CD14-positive monocyte (primary cell): Measurements from ENCODE around the gene SPEN. TPM values are rescaled to one million over a fixed set of nuclear protein-coding genes. Genes with fewer than 3 reads are reported as not detected.

Experiments
- DNase-seq, 3 donors: peaks; one replicate each; pipeline ENCODE4 v3.0.0-alpha.2; 2011 to 2022
- H2AFZ ChIP-seq: 2 replicates; pipeline ENCODE4 v1.6.0; 2012; ENCODE audit warnings: mild to moderate bottlenecking, low read depth, low read length, inconsistent platforms; ENCODE audit not compliant: insufficient read depth, poor library complexity, severe bottlenecking
- H3K27ac ChIP-seq, 2 donors: 1 replicate in 1 of 2; 2 replicates in 1 of 2; pipeline ENCODE4 v1.5.1; 2012 to 2013; ENCODE audit warnings: low read length in 2 of 2, control low read depth in 1 of 2, inconsistent platforms in 1 of 2, low read depth in 1 of 2, mild to moderate bottlenecking in 1 of 2
- H3K27me3 ChIP-seq, 2 donors: one replicate each; pipeline versions ENCODE4 v1.6.0 to v1.6.1; 2011 to 2013; ENCODE audit warnings: low read length in 2 of 2; ENCODE audit not compliant: control insufficient read depth in 2 of 2, insufficient read depth in 2 of 2
- H3K36me3 ChIP-seq, 2 donors: replicated peaks in 1 of 2; 1 replicate in 1 of 2; 2 replicates in 1 of 2; pipeline versions ENCODE4 v1.5.1 to v1.6.1; 2012 to 2013; ENCODE audit warnings: low read length in 2 of 2, control low read depth in 1 of 2, inconsistent platforms in 1 of 2, mild to moderate bottlenecking in 1 of 2; ENCODE audit not compliant: insufficient read depth in 2 of 2, control insufficient read depth in 1 of 2
- H3K4me1 ChIP-seq, 2 donors: 1 replicate in 1 of 2; 2 replicates in 1 of 2; pipeline versions ENCODE4 v1.5.1 to v1.6.1; 2012 to 2013; ENCODE audit warnings: low read length in 2 of 2, control low read depth in 1 of 2, inconsistent platforms in 1 of 2, mild to moderate bottlenecking in 1 of 2, moderate library complexity in 1 of 2; ENCODE audit not compliant: insufficient read depth in 2 of 2, control insufficient read depth in 1 of 2
- H3K4me2 ChIP-seq: replicated peaks from 2 replicates; pipeline ENCODE3; 2012; ENCODE audit warnings: low read length, moderate library complexity, mild to moderate bottlenecking; ENCODE audit not compliant: poor library complexity, severe bottlenecking; ENCODE audit errors: extremely low read depth
- H3K4me3 ChIP-seq, 3 experiments: fragments of 200-600 bp in 1 of 3; sonication (generic) in 1 of 3; replicated peaks in 1 of 3; 1 replicate in 2 of 3; 2 replicates in 1 of 3; pipeline ENCODE4 v1.5.1; 2011 to 2013; ENCODE audit warnings: low read length in 3 of 3, mild to moderate bottlenecking in 3 of 3, control low read depth in 2 of 3, low read depth in 2 of 3, inconsistent platforms in 1 of 3, moderate library complexity in 1 of 3
- H3K79me2 ChIP-seq: 2 replicates; pipeline ENCODE4 v1.6.0; 2012; ENCODE audit warnings: mild to moderate bottlenecking, control low read depth, inconsistent platforms, low read length, moderate library complexity; ENCODE audit not compliant: insufficient read depth
- H3K9ac ChIP-seq: 2 replicates; pipeline ENCODE4 v1.6.0; 2017; ENCODE audit warnings: low read length, mild to moderate bottlenecking; ENCODE audit not compliant: insufficient read depth, poor library complexity, severe bottlenecking
- H3K9me3 ChIP-seq, 2 donors: replicated peaks in 1 of 2; 1 replicate in 1 of 2; 2 replicates in 1 of 2; pipeline versions ENCODE4 v1.5.1 to v1.6.1; 2012 to 2013; ENCODE audit warnings: low read length in 2 of 2, control low read depth in 1 of 2; ENCODE audit not compliant: control insufficient read depth in 1 of 2, insufficient read depth in 1 of 2
- H4K20me1 ChIP-seq: 2 replicates; pipeline ENCODE4 v1.6.0; 2012; ENCODE audit warnings: mild to moderate bottlenecking, low read length, control low read depth, moderate library complexity; ENCODE audit not compliant: insufficient read depth
- H3K27ac Mint-ChIP-seq, 7 donors: one replicate each; pipeline ENCODE4 v1.8.0; 2020; ENCODE audit warnings: mild to moderate bottlenecking in 7 of 7, mixed read lengths in 7 of 7, moderate library complexity in 6 of 7, inconsistent platforms in 2 of 7
- H3K27me3 Mint-ChIP-seq, 3 donors: one replicate each; pipeline ENCODE4 v1.8.0; 2021 to 2022; ENCODE audit warnings: low read depth in 3 of 3, mild to moderate bottlenecking in 3 of 3, mixed read lengths in 3 of 3, moderate library complexity in 3 of 3, inconsistent platforms in 1 of 3
- H3K36me3 Mint-ChIP-seq, 2 donors: one replicate each; pipeline ENCODE4 v1.8.0; 2020; ENCODE audit warnings: mixed read lengths in 2 of 2, inconsistent platforms in 1 of 2, mild to moderate bottlenecking in 1 of 2
- H3K4me1 Mint-ChIP-seq: one replicate; pipeline ENCODE4 v1.8.0; 2020; ENCODE audit warnings: mild to moderate bottlenecking, mixed read lengths
- H3K4me3 Mint-ChIP-seq, 2 donors: one replicate each; pipeline ENCODE4 v1.8.0; 2020; ENCODE audit warnings: mild to moderate bottlenecking in 2 of 2, mixed read lengths in 2 of 2, moderate library complexity in 1 of 2
- H3K9me3 Mint-ChIP-seq, 7 donors: one replicate each; pipeline ENCODE4 v1.8.0; 2020 to 2022; ENCODE audit warnings: mixed read lengths in 7 of 7, mild to moderate bottlenecking in 6 of 7, moderate library complexity in 6 of 7, inconsistent platforms in 2 of 7
- WGBS: methylation state at CpG from one replicate; pipeline ENCODE4 v1.1.5; 2013; ENCODE audit warnings: missing lambda C conversion rate; ENCODE audit not compliant: insufficient coverage; 5-methylcytosine and 5-hydroxymethylcytosine counted together
- intact Hi-C, 2 donors: fragments of 100-400 bp; cut with micrococcal nuclease; formaldehyde crosslinking; loops; one replicate each; pipeline versions ENCODE4 v1.15.0 to v1.15.1; 2023
- polyA plus RNA-seq, 3 donors: library from polyadenylated mRNA; depleted of rRNA in 1 of 3; unstranded in 2 of 3; stranded (reverse) in 1 of 3; fragments of 300-500 nt in 2 of 3; fragments of >200 nt in 1 of 3; fragmentation: Illumina TruSeq in 2 of 3; gene quantifications; 1 replicate in 2 of 3; 2 replicates in 1 of 3; pipeline ENCODE4 v1.2.3, GENCODE V29; 2012 to 2021
- TF ChIP-seq, protein P1 (sequence below): fragments of 200-600 bp; IDR thresholded peaks from one replicate; pipeline ENCODE4 v1.8.0; 2022; ENCODE audit warnings: antibody characterized with exemption, mild to moderate bottlenecking

The SPEN gene
- polyA plus RNA-seq, 3 donors, result 3.1 to 30.9 (median 6.1) TPM

DNA sequence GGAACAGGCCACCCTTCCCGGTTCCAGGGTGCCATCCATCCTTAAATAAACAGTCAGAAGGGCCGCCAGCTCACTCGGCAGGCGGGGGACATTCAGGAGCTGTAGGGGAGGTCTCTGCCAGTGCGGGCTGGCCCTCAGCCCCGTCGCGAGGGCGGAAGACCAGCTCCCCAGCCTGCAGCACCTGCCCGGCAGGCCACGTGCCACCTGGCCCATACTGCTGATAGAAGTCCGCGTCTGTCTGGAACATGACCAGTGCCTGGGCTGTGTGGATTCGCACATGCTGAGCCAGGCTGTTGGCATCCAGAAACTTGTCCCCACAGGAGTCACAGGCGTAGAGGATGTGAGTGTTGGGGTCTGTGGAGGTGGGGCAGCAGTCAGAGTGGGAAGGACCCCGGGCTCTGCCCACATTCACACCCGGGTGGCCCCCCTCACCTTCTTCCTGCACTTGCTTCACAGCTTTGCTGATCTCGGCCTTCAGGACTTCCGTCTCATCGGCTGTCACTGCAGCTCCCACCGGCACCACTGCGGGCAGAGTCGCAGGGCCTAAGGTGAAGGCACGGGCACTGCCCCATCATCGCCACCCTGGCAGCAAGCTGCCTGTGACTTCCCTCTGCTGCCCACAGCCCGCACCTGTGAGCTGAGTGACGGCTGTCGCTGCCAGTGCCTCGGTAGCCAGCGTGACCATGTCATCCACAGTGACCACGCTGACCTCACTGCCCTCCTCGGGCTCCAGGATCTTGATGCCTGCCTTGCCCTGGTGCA, 94.6 kb downstream of the SPEN start:
- Mint-ChIP-seq H3K27ac (peak overlapping the region in 5 of 7 donors; percentile 35 to 82 (median 65)), H3K36me3 (peaks cover 78 to 98% of the 10 kb centered on the region in 2 donors), H3K4me3 (no peak overlapping the region), H3K9me3 (no peaks in the 10 kb centered on the region), H3K4me1 (peaks cover 4% of the 10 kb centered on the region), H3K27me3 (peaks cover 0 to 4% (median 0%) of the 10 kb centered on the region in 3 donors)
- H3K4me3 ChIP-seq, result no peak overlapping the region
- H4K20me1 ChIP-seq, result peaks cover 93% of the 10 kb centered on the region
- TF ChIP-seq, protein P1, sequence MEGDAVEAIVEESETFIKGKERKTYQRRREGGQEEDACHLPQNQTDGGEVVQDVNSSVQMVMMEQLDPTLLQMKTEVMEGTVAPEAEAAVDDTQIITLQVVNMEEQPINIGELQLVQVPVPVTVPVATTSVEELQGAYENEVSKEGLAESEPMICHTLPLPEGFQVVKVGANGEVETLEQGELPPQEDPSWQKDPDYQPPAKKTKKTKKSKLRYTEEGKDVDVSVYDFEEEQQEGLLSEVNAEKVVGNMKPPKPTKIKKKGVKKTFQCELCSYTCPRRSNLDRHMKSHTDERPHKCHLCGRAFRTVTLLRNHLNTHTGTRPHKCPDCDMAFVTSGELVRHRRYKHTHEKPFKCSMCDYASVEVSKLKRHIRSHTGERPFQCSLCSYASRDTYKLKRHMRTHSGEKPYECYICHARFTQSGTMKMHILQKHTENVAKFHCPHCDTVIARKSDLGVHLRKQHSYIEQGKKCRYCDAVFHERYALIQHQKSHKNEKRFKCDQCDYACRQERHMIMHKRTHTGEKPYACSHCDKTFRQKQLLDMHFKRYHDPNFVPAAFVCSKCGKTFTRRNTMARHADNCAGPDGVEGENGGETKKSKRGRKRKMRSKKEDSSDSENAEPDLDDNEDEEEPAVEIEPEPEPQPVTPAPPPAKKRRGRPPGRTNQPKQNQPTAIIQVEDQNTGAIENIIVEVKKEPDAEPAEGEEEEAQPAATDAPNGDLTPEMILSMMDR, result no peak
- no peaks in the 10 kb centered on the region for H3K27me3 ChIP-seq
- no peak overlapping the region for H3K4me2 ChIP-seq
- H3K4me1 ChIP-seq, result no peaks in the 10 kb centered on the region
- DNase-seq, result no peak
- peaks cover under 1% of the 10 kb centered on the region for H3K79me2 ChIP-seq
- intact Hi-C loops, result loop anchor here in 1 of 2 donors (5.0 kb wide), 1 partner anchor 50 kb away; no protein-coding TSS in a partner anchor
- peaks cover 96 to 100% of the 10 kb centered on the region in 2 donors for H3K36me3 ChIP-seq
- 95% methylated on average over 29 of the region's 32 CpGs for WGBS
- peak overlapping the region in 1 of 2 donors; percentile 58 for H3K27ac ChIP-seq
- no peak overlapping the region for H2AFZ ChIP-seq
- H3K9ac ChIP-seq, result no peak overlapping the region
- H3K9me3 ChIP-seq, result no peaks in the 10 kb centered on the region

DNA sequence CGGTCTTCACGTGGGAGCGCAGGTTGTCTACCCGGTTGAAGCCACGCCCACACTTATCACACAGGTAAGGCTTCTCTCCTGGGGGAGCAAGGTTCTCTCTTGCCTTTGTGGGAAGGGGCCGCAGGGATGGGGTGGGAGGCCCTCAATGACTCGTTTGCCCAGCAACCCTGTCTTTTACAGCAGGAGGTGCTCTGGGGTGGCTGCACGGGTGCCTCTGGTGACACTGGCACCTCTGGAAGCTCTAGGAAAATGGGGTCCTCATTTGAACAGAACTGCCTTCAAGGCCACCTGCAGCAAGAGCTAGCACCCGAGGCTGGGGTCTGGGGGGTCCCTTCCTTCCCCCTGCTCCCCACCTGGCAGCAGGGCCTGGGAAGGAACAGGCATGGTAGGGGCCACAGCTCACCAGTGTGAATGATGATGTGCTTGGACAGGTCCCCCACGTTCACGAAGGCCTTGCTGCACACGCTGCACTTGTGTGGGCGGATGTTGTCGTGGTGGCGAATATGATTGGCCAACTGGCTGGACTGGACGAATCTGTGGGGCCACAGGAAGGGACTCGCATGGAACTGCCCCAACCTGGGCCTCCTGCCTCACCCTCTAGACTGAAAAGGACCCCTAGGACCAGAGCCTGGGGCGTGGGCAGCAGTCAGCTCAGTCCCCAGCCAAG, 95.3 kb downstream of the SPEN start:
- Histone ChIP-seq H3K4me3 (no peak overlapping the region), H3K79me2 (peaks cover 7% of the 10 kb centered on the region), H4K20me1 (peaks cover 93% of the 10 kb centered on the region), H3K27ac (peak overlapping the region in 1 of 2 donors; percentile 31), H3K4me2 (no peak overlapping the region), H3K4me1 (peaks cover 0 to 3% of the 10 kb centered on the region in 2 donors), H3K9me3 (no peaks in the 10 kb centered on the region), H3K9ac (no peak overlapping the region), H3K36me3 (peaks cover 95 to 100% of the 10 kb centered on the region in 2 donors), H2AFZ (no peak overlapping the region), H3K27me3 (no peaks in the 10 kb centered on the region)
- H3K36me3 Mint-ChIP-seq, result peaks cover 78 to 98% of the 10 kb centered on the region in 2 donors
- no peaks in the 10 kb centered on the region for H3K9me3 Mint-ChIP-seq
- WGBS, result 88% methylated on average over 10 of the region's 18 CpGs
- DNase-seq, result no peak
- TF ChIP-seq, protein P1, result no peak
- no peaks in the 10 kb centered on the region for H3K27me3 Mint-ChIP-seq
- intact Hi-C loops, result loop anchor here in 1 of 2 donors (5.0 kb wide), 1 partner anchor 50 kb away; no protein-coding TSS in a partner anchor
- H3K4me1 Mint-ChIP-seq, result no peaks in the 10 kb centered on the region
- H3K27ac Mint-ChIP-seq, result peak overlapping the region in 3 of 7 donors; percentile 65 to 79 (median 78)
- H3K4me3 Mint-ChIP-seq, result no peak overlapping the region
